K562 (cell line): Measurements from ENCODE around the gene EXOG. TPM values are rescaled to one million over a fixed set of nuclear protein-coding genes. Genes with fewer than 3 reads are reported as not detected.
A peak's percentile ranks its signal among the peaks of the same experiment; 100 is the strongest.

Source experiments
- CHD7 ChIP-seq: fragments of 200-600 bp; sonication (generic); IDR thresholded peaks from one replicate; pipeline ENCODE4 v1.6.1; 2012; ENCODE audit warnings: mild to moderate bottlenecking, low read depth, low read length, inconsistent platforms
- FOSL1 ChIP-seq: fragments of 200-800 bp; sonication (Bioruptor generic); conservative IDR thresholded peaks from 2 replicates; pipeline ENCODE4 v1.6.1; 2016; ENCODE audit warnings: missing genetic modification characterization, missing compliant biosample characterization
- IRF1 ChIP-seq: sonication (generic); formaldehyde crosslinking; IDR thresholded peaks from 2 replicates; pipeline ENCODE4 v1.8.0; 2022; ENCODE audit warnings: missing genetic modification reagents, mild to moderate bottlenecking, borderline replicate concordance
- JUND ChIP-seq, 2 experiments: IDR thresholded peaks; 2 replicates in 1 of 2; 3 replicates in 1 of 2; pipeline ENCODE4 v1.6.1; 2011; ENCODE audit warnings: borderline replicate concordance in 2 of 2, low read depth in 2 of 2, low read length in 2 of 2, improper control_type of control experiment in 1 of 2, missing biosample characterization in 1 of 2, missing genetic modification characterization in 1 of 2, missing genetic modification reagents in 1 of 2
- KDM1A ChIP-seq, 2 experiments: fragments of 450-650 bp; IDR thresholded peaks; 2 replicates each; pipeline ENCODE4 v1.6.1; 2016; ENCODE audit warnings: mild to moderate bottlenecking in 2 of 2
- MBD1 ChIP-seq: fragments of 250-450 bp; sonication (Bioruptor Pico); IDR thresholded peaks from 2 replicates; pipeline ENCODE4 v1.8.0; 2022; ENCODE audit warnings: inconsistent platforms
- NBN ChIP-seq: fragments of 450-650 bp; IDR thresholded peaks from 2 replicates; pipeline ENCODE4 v1.6.1; 2016; ENCODE audit warnings: low read depth, mild to moderate bottlenecking
- NCOR1 ChIP-seq: fragments of 450-650 bp; IDR thresholded peaks from 2 replicates; pipeline ENCODE4 v1.6.1; 2016; ENCODE audit warnings: mild to moderate bottlenecking, moderate library complexity
- SMARCC2 ChIP-seq: fragments of 450-650 bp; IDR thresholded peaks from 2 replicates; pipeline ENCODE4 v1.6.1; 2017; ENCODE audit warnings: antibody characterized with exemption, moderate library complexity, mild to moderate bottlenecking, low read depth
- SP1 ChIP-seq: sonication (generic); formaldehyde crosslinking; IDR thresholded peaks from 2 replicates; pipeline ENCODE4 v1.8.1; 2022; ENCODE audit warnings: mild to moderate bottlenecking, missing genetic modification reagents
- SRSF1 ChIP-seq: fragments of 200-400 bp; formaldehyde crosslinking; IDR thresholded peaks from 2 replicates; pipeline ENCODE4 v1.6.1; 2017; ENCODE audit warnings: mild to moderate bottlenecking, low read depth, low read length, moderate library complexity
- ZBED1 ChIP-seq: IDR thresholded peaks from 2 replicates; pipeline ENCODE4 v1.6.1; 2014
- ZFP30 ChIP-seq: fragments of 250-450 bp; sonication (Bioruptor Pico); IDR thresholded peaks from 2 replicates; pipeline ENCODE4 v1.8.0; 2022; ENCODE audit warnings: moderate library complexity, mild to moderate bottlenecking, inconsistent platforms, borderline replicate concordance
- polyA plus RNA-seq, 8 experiments: library from polyadenylated mRNA; depleted of rRNA in 4 of 8; stranded (reverse) in 5 of 8; unstranded in 3 of 8; fragments of >200 nt; fragmentation: Nextera tagmentation in 2 of 8; fragmentation: Illumina TruSeq in 1 of 8; extraction: Ambion mirVana in 2 of 8; extraction: Trizol in 1 of 8; gene quantifications; 2 replicates each; pipeline versions ENCODE4 v1.2.1 to v1.2.3, GENCODE V29; 2011 to 2014; ENCODE audit warnings: inconsistent platforms in 1 of 8, missing spikeins in 1 of 8
- total RNA-seq, 7 experiments: library from RNA; depleted of rRNA in 6 of 7; stranded (reverse); fragments of >200 nt in 6 of 7; fragmentation: Illumina TruSeq in 2 of 7; extraction: Trizol in 2 of 7; gene quantifications; 2 replicates each; pipeline versions ENCODE4 v1.2.1 to v1.2.3, GENCODE V29; 2011 to 2021; ENCODE audit warnings: low replicate concordance in 1 of 7

EXOG gene
- total and polyA plus RNA-seq, 9 of the 15 experiments (the other 6 are each of a cell fraction or from before 2014, with no cell fraction given), result 10.8 to 21.7 (median 14.8) TPM

- TF ChIP-seq KDM1A (IDR thresholded peaks at IDR 0.05) (0 out of 4 replicates have a peak, but pooled peaks of 1 of the 2 experiments have one; percentile 5), IRF1 (CRISPR knock-in tag) (no peak), MBD1 (CRISPR knock-in tag) (no peak), ZFP30 (CRISPR knock-in tag) (no peak), JUND (IDR thresholded peaks at IDR 0.05; ENCODE audit: borderline replicate concordance, low read depth, low read length) (no peak), JUND (tag; IDR thresholded peaks at IDR 0.05; ENCODE audit: borderline replicate concordance, low read depth, low read length) (no peak), SRSF1 (no peak), SMARCC2 (no peak), SP1 (CRISPR knock-in tag) (peak; percentile 62; the same call in 1 of the 2 replicates), NBN (no peak), CHD7 (no peak), NCOR1 (no peak), FOSL1 (tag) (no peak), ZBED1 (0 out of 2 replicates have a peak, but pooled peaks have one; percentile 51)
Observed at GRCh38 chr3:38453075-38453912, 42.8 kb upstream of the EXOG start, which contains the start of gene ACVR2B (continued).
